Right lung (tissue), 5 donors: ENCODE data around the gene TOMM40L. TPM values are rescaled to one million over a fixed set of nuclear protein-coding genes. Genes with fewer than 3 reads are reported as not detected.
"Not testable (repeated sequence)": the region's sequence is repeated elsewhere in the genome, so short reads cannot be mapped to it uniquely, and the experiment has no call there.

Experiments used
- DNase-seq, 2 donors: peaks; one replicate each; pipeline ENCODE4 v3.0.0-alpha.2; 2013
- polyA plus RNA-seq, 5 donors: library from polyadenylated mRNA; unstranded; fragments of 120-200 nt; gene quantifications; one replicate each; pipeline versions ENCODE4 v1.2.1 to v1.2.3, GENCODE V29; 2013; ENCODE audit warnings: inconsistent platforms in 1 of 5, low replicate concordance in 1 of 5; ENCODE audit not compliant: insufficient read length in 5 of 5, insufficient read depth in 1 of 5

Gene TOMM40L
- polyA plus RNA-seq, 5 donors = 10.1 to 12.4 (median 11.6) TPM

DNA sequence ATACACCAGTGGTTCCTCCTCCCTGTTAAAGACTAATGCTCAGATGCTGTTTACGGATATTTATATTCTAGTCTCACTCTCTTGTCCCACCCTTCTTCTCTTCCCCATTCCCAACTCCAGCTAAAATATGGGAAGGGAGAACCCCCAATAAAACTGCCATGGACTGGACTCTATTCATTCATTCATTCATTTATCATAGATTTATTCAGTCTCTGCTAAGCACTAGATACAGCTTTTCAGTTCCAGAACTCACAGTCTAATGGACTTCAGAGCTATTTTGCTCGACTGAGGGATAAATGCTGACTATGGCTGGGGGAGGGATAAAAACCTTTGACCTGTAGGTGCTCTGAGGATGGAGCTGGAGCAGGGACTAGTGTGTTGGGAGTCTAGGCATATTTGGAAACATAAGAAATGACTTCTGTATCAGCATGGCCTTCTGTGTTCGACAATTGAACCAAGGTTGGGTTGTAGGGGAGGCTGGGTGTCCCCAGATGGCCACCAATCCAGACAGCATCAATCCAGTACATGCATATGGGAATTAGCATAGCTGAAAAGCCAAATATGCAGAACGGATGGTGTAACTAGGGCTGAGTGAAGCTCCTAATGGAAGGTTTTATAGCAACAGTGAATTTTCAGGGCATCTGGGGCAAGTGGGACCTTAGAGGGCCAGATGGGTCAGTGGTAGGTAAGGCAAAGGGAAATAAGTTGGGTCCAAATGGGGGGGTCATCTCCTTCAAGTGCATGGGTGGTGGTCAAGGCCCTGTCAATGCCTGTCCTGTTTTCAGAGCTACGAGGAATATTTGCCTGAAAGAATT lies 6.6 kb upstream of the TOMM40L start:
- DNase-seq = no peak

DNA sequence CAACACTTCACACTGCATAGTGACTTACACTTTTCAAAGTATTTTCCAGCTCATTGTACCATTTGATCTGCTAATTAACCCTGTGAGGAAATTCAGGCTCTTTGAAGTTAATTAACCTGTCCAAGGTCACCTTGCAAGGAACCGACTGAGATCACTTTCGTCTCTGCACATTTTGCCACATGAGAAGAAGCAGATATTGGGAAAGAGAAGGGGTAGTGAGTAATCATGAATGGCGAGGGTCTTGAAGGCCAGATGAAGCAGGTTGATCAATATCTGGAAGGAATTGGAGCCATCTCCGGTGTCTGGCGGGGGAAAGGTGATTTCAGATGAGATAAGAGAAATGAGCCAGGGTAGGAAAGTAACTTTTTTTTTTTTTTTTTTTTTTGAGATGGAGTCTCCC lies 5.9 kb upstream of the TOMM40L start:
- DNase-seq = no peak

- no peak for DNase-seq
Observed at GRCh38 chr1:161222175-161223019, 3.5 kb upstream of the TOMM40L start.

DNA sequence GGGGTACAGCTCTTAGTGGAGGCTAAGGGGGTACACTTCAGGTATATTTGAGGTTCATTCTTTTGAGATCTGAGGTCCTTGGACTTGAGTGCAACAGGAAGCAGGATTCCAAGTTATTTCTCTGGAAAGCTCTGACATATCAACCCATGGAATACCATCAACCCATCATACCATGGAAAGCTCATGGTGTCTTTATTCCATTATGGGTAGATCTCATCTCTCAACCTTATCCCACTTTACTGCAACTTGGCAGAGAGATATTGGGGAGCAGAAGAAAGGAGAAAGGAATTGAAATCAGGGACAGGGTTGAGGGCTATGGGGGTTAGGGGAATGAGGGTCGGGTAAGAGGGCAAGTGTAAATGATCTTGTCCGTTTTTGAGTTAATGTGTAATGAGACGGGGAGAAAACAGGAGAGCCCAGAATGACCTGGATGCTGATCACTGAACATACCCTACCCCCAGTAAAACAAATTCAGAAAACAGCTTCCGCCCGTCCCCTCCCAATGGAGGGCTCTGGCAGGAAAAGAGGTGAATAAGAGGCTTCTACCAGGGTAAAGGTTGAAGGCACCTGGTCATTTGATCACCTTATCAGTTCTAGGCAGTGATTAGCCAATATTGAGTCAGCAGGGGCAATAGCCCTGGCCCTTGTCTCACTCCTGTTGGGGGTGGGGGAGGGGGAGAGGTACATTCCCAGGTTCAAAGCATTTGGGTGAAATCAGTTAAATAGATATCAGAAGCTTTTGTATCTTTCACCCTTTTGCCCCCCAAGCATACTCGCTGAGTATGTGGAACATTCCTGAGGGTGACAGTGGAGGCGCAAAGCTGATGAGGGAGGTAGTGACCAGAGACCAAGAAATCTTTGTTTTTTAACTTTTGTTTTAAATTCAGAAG lies 1.8 kb upstream of the TOMM40L start:
- DNase-seq = no peak

GRCh38 chr1:161224695-161225087 lies 1.2 kb upstream of the TOMM40L start:
- DNase-seq = not testable (repeated sequence)

GRCh38 chr1:161225178-161225533 lies 704 bp upstream of the TOMM40L start:
- no peak for DNase-seq

DNA sequence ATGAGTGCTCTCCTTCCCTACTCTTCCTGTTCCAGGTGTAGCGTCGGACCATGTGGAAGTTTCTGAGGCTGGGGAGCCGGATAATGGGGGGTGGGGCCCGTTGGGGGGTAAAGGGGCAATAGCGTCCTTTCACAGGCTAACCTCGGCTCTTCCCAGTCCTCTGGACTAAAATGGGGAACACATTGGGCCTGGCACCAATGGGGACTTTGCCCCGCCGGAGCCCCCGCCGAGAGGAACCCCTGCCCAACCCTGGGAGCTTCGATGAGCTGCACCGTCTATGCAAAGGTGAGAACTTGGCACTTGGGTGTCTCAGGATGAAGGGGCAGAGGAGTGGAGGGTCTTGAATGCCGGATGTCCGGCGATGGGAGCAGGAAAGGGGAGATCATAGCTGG lies 456 bp downstream of the TOMM40L start:
- DNase-seq = no peak

- DNase-seq = no peak
Observed at GRCh38 chr1:161226759-161227158, 899 bp downstream of the TOMM40L start.

- DNase-seq = peak in 1 of 2 donors; percentile 59
Observed at GRCh38 chr1:161227196-161227871, 1.5 kb downstream of the TOMM40L start.

- no peak for DNase-seq
Observed at GRCh38 chr1:161228032-161228431, 2.2 kb downstream of the TOMM40L start.

GRCh38 chr1:161229896-161230295 lies 4.0 kb downstream of the TOMM40L start:
- DNase-seq = no peak

DNA sequence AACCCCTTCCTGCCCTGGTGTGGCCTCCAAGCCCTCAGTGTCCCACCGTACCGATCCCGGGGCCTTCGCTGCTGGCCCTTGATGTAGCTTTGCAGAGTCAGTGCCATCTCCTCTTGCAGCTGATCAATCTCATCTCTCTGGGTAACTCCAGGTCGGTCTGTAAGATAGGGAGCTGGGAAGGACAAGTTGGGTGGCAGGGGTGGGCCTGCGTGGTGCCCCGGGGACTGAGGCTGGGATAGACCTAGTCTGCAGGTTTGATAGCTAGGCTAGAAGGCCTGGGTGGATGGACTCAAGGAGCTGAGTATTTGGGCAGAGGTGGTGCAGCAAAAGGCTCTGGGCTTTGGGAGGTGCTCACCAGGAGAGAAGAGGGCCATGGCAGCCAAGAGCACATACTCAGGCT lies 4.9 kb downstream of the TOMM40L start:
- no peak for DNase-seq

GRCh38 chr1:161233102-161233501 lies 7.2 kb downstream of the TOMM40L start:
- DNase-seq = no peak

DNA sequence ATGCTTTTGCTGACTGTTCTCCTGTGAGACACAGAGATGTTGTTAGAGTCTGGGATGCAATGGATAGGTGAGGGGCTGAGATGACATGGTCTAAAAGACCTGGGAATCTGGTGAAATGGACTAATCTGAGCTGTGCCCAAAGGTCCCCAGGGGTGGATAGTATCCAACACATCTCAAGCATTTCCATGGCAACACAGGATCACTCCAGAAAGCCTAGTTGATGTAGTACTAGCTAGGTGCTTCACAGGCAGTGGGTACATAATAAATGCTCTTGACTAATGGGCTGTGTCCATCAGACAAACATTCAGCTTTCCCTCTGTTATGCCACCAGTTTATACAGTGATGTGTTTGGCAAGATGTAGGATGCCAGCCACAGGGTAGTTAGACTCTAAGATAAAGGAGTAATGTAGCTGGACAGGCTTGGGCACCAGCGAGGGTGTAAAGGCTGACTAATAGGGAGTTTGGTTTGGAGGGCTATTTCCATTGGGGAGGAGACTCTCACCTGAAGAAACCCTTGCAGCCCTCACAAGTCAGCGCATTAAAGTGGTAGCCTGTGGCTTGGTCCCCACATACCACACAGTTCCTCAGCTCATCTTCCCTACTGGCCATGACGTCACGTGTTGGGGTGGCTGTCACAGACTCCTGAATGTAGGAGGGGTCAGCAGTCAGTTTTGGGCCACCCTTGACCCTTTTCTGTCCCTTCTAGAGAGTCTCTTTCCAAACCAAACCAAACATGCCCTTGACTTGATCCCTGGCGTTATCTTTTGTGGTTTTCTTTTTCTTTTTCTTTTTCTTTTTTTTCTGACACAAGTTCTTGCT lies 10.3 kb downstream of the TOMM40L start:
- DNase-seq = no peak

DNA sequence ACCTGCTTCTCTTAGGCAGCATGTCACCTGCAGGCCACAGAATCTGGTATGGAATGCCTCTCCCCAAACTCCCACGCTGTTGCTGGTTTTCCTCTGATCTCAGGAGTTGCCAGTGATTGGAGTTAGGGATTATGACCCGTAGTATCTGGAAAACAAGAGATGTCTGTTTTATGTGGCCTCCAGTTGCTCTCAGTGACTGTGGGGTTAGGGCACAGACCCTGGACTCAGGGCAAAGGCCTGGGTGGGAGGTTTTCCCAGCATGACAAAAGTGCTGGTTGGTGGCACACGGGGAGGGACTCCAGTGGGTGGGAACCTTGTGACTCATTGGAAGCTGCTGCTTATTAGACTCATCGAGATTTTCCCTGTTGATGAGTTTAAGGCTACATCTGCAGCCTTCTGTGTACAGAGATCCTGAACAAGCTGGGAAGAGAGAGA lies 12.2 kb downstream of the TOMM40L start, which contains the start of gene NR1I3:
Gene NR1I3, minus strand, starts transcription at position 165 of the 435 bp plus-strand sequence. CDS start 1,638 bp downstream, outside the sequence.
- no peak for DNase-seq

- DNase-seq = no peak
Observed at GRCh38 chr1:161241682-161242081, 15.8 kb downstream of the TOMM40L start.

- DNase-seq = no peak
Observed at GRCh38 chr1:161242313-161242712, 16.5 kb downstream of the TOMM40L start.

- DNase-seq = no peak
Observed at GRCh38 chr1:161244888-161245287, 19.0 kb downstream of the TOMM40L start.

GRCh38 chr1:161250100-161250499 lies 24.2 kb downstream of the TOMM40L start:
- not testable (repeated sequence) for DNase-seq

DNA sequence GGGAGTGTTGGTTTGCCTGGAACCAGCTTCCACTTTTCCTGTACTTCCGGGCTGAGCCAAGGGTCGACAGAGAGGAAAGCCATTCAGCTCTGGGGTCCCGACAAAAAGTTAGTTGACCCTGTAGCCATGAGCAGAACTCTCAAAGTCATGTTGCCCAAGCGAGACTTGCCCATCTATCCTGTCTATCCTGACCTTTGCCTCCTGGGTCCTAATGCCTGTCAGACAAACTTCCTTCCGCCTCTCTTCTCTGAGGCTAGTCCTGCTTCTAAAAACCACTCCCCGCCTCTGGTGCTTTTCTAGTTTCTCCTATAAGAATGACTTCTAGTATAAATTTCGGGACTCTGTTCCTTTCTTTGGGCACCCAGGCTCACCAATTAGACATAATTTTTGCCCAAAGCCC lies 25.0 kb downstream of the TOMM40L start:
- DNase-seq = no peak
